Hair follicle dermal papilla cell (primary cell): ENCODE measurements around the gene MINDY3. TPM values are rescaled to one million over a fixed set of nuclear protein-coding genes. Genes with fewer than 3 reads are reported as not detected.

Experiments
- total RNA-seq: library from RNA; depleted of rRNA; stranded (reverse); fragments of >200 nt; gene quantifications from 2 replicates; pipeline ENCODE4 v1.2.3, GENCODE V29; 2012

Gene MINDY3
- total RNA-seq, result 40.9 and 43.0 TPM in 2 replicates

GRCh38 chr10:15859906-15860691, at the start of gene MINDY3:
Gene MINDY3 (minus strand): TSS chr10:15860507. CDS start chr10:15860299, 208 bp downstream.

Other genes with a start within 250 kb of the MINDY3 start
- gene ITGA8, start 140.6 kb downstream of the MINDY3 start, total RNA-seq, result 92.0 and 104 TPM in 2 replicates